ENCODE data around the gene CD247.
A peak's percentile ranks its signal among the peaks of the same experiment; 100 is the strongest.
"Not testable (repeated sequence)": the region's sequence is repeated elsewhere in the genome, so short reads cannot be mapped to it uniquely, and the experiment has no call there.

The CD247 gene

GRCh38 chr1:167518331-167518700 lies at the start of gene CD247:
Gene CD247, minus strand, starts transcription at chr1:167518529. Its CDS starts 64 bp downstream, at chr1:167518465.
- peak; percentile 77 to 87 for DNase-seq

GRCh38 chr1:167567663-167568062 lies 49.3 kb upstream of the CD247 start:
- no peak for DNase-seq

GRCh38 chr1:167566766-167567165 lies 48.4 kb upstream of the CD247 start:
- DNase-seq: no peak

- no peak for DNase-seq
Observed at GRCh38 chr1:167565922-167566321, 47.6 kb upstream of the CD247 start.

- no peak for DNase-seq
Observed at GRCh38 chr1:167564612-167565270, 46.4 kb upstream of the CD247 start.

- peak; percentile 22 to 59 for DNase-seq
Observed at GRCh38 chr1:167563579-167564246, 45.4 kb upstream of the CD247 start.

- DNase-seq: no peak
Observed at GRCh38 chr1:167562702-167563101, 44.4 kb upstream of the CD247 start.

GRCh38 chr1:167561753-167562152 lies 43.4 kb upstream of the CD247 start:
- DNase-seq: no peak

GRCh38 chr1:167555971-167556714 lies 37.8 kb upstream of the CD247 start:
- DNase-seq: peak; percentile 73 to 82

- DNase-seq: not testable (repeated sequence)
Observed at GRCh38 chr1:167555072-167555471, 36.7 kb upstream of the CD247 start.

- DNase-seq: no peak
Observed at GRCh38 chr1:167554028-167554779, 35.9 kb upstream of the CD247 start.

GRCh38 chr1:167553136-167554027 lies 35.1 kb upstream of the CD247 start, which contains the start of gene CREG1:
Gene CREG1, minus strand, starts transcription at chr1:167553762.
- peak; percentile 87 to 92 for DNase-seq

- DNase-seq: no peak
Observed at GRCh38 chr1:167551362-167551761, 33.0 kb upstream of the CD247 start.

- no peak for DNase-seq
Observed at GRCh38 chr1:167548059-167548932, 30.0 kb upstream of the CD247 start.

- DNase-seq: no peak
Observed at GRCh38 chr1:167546935-167547334, 28.6 kb upstream of the CD247 start.

- DNase-seq: no peak
Observed at GRCh38 chr1:167545349-167545748, 27.0 kb upstream of the CD247 start.

GRCh38 chr1:167544447-167545093 lies 26.2 kb upstream of the CD247 start:
- no peak for DNase-seq

GRCh38 chr1:167543199-167543990 lies 25.1 kb upstream of the CD247 start:
- DNase-seq: no peak
